Keratinocyte (primary cell): ENCODE data around the gene MPZL1. TPM values are rescaled to one million over a fixed set of nuclear protein-coding genes. Genes with fewer than 3 reads are reported as not detected.
A peak's percentile ranks its signal among the peaks of the same experiment; 100 is the strongest.

ENCODE experiments used
- DNase-seq: peaks from one replicate; pipeline ENCODE4 v3.0.0-alpha.2; 2011; ENCODE audit warnings: low read depth, missing footprints, low spot score
- FAIRE-seq: peaks from 2 replicates; lab custom pipeline; 2011; peaks lifted over from hg19 to GRCh38; lab: Jason Lieb, UNC
- H2AFZ ChIP-seq: 2 replicates; pipeline ENCODE4 v1.6.0; 2012; ENCODE audit warnings: low read length, control low read depth, inconsistent platforms; ENCODE audit not compliant: control insufficient read depth
- H3K27ac ChIP-seq: 2 replicates; pipeline ENCODE4 v1.5.1; 2011; ENCODE audit warnings: low read length; ENCODE audit not compliant: control insufficient read depth, insufficient read depth
- H3K27me3 ChIP-seq: 3 replicates; pipeline ENCODE4 v1.6.0; 2011; ENCODE audit warnings: low read length; ENCODE audit not compliant: control insufficient read depth, insufficient read depth; ENCODE audit errors: extremely low read depth
- H3K36me3 ChIP-seq, 2 experiments: 2 replicates in 1 of 2; 3 replicates in 1 of 2; pipeline ENCODE4 v1.5.1; 2011; ENCODE audit warnings: low read length in 2 of 2, mild to moderate bottlenecking in 1 of 2; ENCODE audit not compliant: control insufficient read depth in 2 of 2, insufficient read depth in 2 of 2; ENCODE audit errors: extremely low read depth in 1 of 2
- H3K4me1 ChIP-seq: 3 replicates; pipeline ENCODE4 v1.5.1; 2011; ENCODE audit warnings: low read length; ENCODE audit not compliant: control insufficient read depth, insufficient read depth; ENCODE audit errors: extremely low read depth
- H3K4me2 ChIP-seq: 3 replicates; pipeline ENCODE4 v1.6.0; 2011; ENCODE audit warnings: low read depth, low read length; ENCODE audit not compliant: control insufficient read depth, insufficient read depth; ENCODE audit errors: extremely low read depth
- H3K4me3 ChIP-seq, 3 experiments: fragments of 200-600 bp in 1 of 3; sonication (generic) in 1 of 3; 2 replicates in 2 of 3; 3 replicates in 1 of 3; pipeline ENCODE4 v1.5.1; 2011 to 2016; ENCODE audit warnings: low read length in 3 of 3, mild to moderate bottlenecking in 3 of 3, control low read depth in 2 of 3, inconsistent platforms in 1 of 3, low read depth in 1 of 3, mixed read lengths in 1 of 3, mixed run types in 1 of 3, moderate library complexity in 1 of 3; ENCODE audit not compliant: control insufficient read depth in 2 of 3, insufficient read depth in 2 of 3; ENCODE audit errors: extremely low read depth in 1 of 3
- H3K79me2 ChIP-seq: 2 replicates; pipeline ENCODE4 v1.6.0; 2012; ENCODE audit warnings: low read length; ENCODE audit not compliant: control insufficient read depth, insufficient read depth
- H3K9ac ChIP-seq: 3 replicates; pipeline ENCODE4 v1.6.0; 2011; ENCODE audit warnings: low read length; ENCODE audit not compliant: control insufficient read depth, insufficient read depth; ENCODE audit errors: extremely low read depth
- H3K9me1 ChIP-seq: 3 replicates; pipeline ENCODE4 v1.6.0; 2011; ENCODE audit warnings: low read length; ENCODE audit not compliant: control insufficient read depth, insufficient read depth; ENCODE audit errors: extremely low read depth
- H3K9me3 ChIP-seq: 2 replicates; pipeline ENCODE4 v1.5.1; 2012; ENCODE audit warnings: low read depth, low read length; ENCODE audit not compliant: control insufficient read depth
- H4K20me1 ChIP-seq: 3 replicates; pipeline ENCODE4 v1.6.0; 2011; ENCODE audit warnings: low read length; ENCODE audit not compliant: control insufficient read depth, insufficient read depth; ENCODE audit errors: extremely low read depth
- CTCF ChIP-seq, 3 experiments: IDR thresholded peaks in 1 of 3; conservative IDR thresholded peaks in 1 of 3; optimal IDR thresholded peaks in 1 of 3; 2 replicates in 2 of 3; 3 replicates in 1 of 3; pipeline versions ENCODE3 to v1.5.1; 2011; ENCODE audit warnings: low read length in 3 of 3, mild to moderate bottlenecking in 3 of 3, moderate library complexity in 2 of 3, control low read depth in 1 of 3, inconsistent platforms in 1 of 3; ENCODE audit not compliant: insufficient read depth in 2 of 3; ENCODE audit errors: extremely low read depth in 1 of 3
- EZH2 ChIP-seq: IDR thresholded peaks from one replicate; pipeline ENCODE4 v1.6.1; 2012; ENCODE audit warnings: inconsistent platforms, mild to moderate bottlenecking, low read length, moderate library complexity
- dilution Hi-C: fragments of 300-500 bp; cut with MboI; formaldehyde crosslinking; loops from one replicate; pipeline ENCODE4 v1.7.0; 2020; ENCODE audit warnings: low sequenced_read_pairs; ENCODE audit not compliant: extremely low pct_ligation_motif_present
- polyA plus RNA-seq, 5 experiments: library from polyadenylated mRNA; depleted of rRNA in 3 of 5; stranded (reverse) in 3 of 5; stranded (forward) in 1 of 5; unstranded in 1 of 5; fragments of >200 nt; gene quantifications; 1 replicate in 1 of 5; 2 replicates in 3 of 5; 3 replicates in 1 of 5; pipeline versions ENCODE4 v1.2.1 to v1.2.3, GENCODE V29; 2011 to 2012; ENCODE audit warnings: missing spikeins in 2 of 5, low read depth in 1 of 5, low replicate concordance in 1 of 5

The MPZL1 gene
- polyA plus RNA-seq, 1 donor (not counting 4 experiments of a cell fraction or from before 2014, with no cell fraction given), result 195 TPM

DNA sequence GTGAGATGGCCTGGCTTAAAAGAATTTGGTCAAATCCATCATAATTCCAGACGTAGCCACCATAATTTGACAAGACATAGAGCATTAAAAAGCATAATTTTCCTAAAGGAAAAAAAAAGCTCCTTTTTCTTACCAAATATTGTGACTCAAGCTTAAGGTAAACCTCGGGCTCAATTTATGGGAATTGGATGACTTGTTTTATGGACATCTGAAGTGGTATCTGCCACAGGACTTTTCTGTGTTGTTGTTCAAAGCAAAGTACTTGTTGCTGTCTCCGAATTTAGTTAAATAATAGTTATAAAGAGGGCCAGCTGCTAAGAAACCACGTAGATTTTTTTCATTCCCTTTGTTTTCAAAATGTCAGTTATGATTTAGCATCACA is 1.1 kb downstream of the MPZL1 start:
- no peak overlapping the region for H2AFZ ChIP-seq
- H4K20me1 ChIP-seq, result peaks cover 12% of the 10 kb centered on the region
- peaks cover 58% of the 10 kb centered on the region for H3K79me2 ChIP-seq
- H3K4me3 ChIP-seq, result peak overlapping the region; percentile 78 to 85 (median 83)
- no peak for FAIRE-seq
- H3K4me1 ChIP-seq, result peaks cover 43% of the 10 kb centered on the region
- no peaks in the 10 kb centered on the region for H3K27me3 ChIP-seq
- peak overlapping the region; percentile 48 for H3K27ac ChIP-seq
- H3K36me3 ChIP-seq, result peaks cover 0 to 6% of the 10 kb centered on the region in 2 experiments
- no peak for DNase-seq
- peaks cover 4% of the 10 kb centered on the region for H3K9me1 ChIP-seq
- H3K9ac ChIP-seq, result peak overlapping the region; percentile 85
- no peak for TF ChIP-seq EZH2
- no peak for TF ChIP-seq CTCF (optimal IDR thresholded peaks at IDR 0.05 in 1 of 3, IDR thresholded peaks at IDR 0.05 in 1 of 3, conservative IDR thresholded peaks at IDR 0.05 in 1 of 3; ENCODE audit: extremely low read depth in 1 of 3, insufficient read depth in 2 of 3, low read length in 3 of 3)
- no peaks in the 10 kb centered on the region for H3K9me3 ChIP-seq
- dilution Hi-C loops, result no loop called here
- H3K4me2 ChIP-seq, result peak overlapping the region; percentile 83

- FAIRE-seq, result no peak
- no peak overlapping the region for H3K27ac ChIP-seq
- H3K9ac ChIP-seq, result peak overlapping the region; percentile 17
- no peaks in the 10 kb centered on the region for H3K9me3 ChIP-seq
- peaks cover 17% of the 10 kb centered on the region for H4K20me1 ChIP-seq
- H3K9me1 ChIP-seq, result peaks cover 4% of the 10 kb centered on the region
- peak overlapping the region; percentile 83 for H3K4me2 ChIP-seq
- DNase-seq, result no peak
- H3K79me2 ChIP-seq, result peaks cover 66% of the 10 kb centered on the region
- peaks cover 43% of the 10 kb centered on the region for H3K4me1 ChIP-seq
- H3K27me3 ChIP-seq, result no peaks in the 10 kb centered on the region
- dilution Hi-C loops, result no loop called here
- peak overlapping the region; percentile 78 to 85 (median 83) for H3K4me3 ChIP-seq
- H2AFZ ChIP-seq, result no peak overlapping the region
- H3K36me3 ChIP-seq, result peaks cover 0 to 6% of the 10 kb centered on the region in 2 experiments
- no peak for TF ChIP-seq CTCF (optimal IDR thresholded peaks at IDR 0.05 in 1 of 3, IDR thresholded peaks at IDR 0.05 in 1 of 3, conservative IDR thresholded peaks at IDR 0.05 in 1 of 3; ENCODE audit: extremely low read depth in 1 of 3, insufficient read depth in 2 of 3, low read length in 3 of 3)
- TF ChIP-seq EZH2, result no peak
Observed at GRCh38 chr1:167723707-167724323, 2.0 kb downstream of the MPZL1 start.
